ENCODE data around the gene ERMP1.

Gene ERMP1

DNA sequence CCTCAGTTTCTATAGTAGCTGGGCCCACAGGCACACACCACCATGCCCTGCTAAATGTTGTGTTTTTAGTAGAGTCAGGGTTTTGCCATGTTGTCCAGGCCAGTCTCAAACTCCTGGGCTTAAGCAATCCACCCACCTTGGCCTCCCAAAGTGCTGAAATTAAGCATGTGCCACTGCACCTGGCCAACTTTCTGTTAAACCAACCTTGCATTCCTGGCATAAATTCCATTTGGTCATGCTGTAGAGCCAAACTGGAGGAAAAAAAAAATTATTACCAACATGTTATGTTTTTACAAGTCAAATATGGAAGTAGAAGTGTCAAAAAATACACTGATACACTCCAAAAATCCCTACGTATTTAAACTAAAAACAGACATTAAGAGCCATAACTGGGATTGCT is 54.1 kb downstream of the ERMP1 start:
- DNase-seq = no peak

DNA sequence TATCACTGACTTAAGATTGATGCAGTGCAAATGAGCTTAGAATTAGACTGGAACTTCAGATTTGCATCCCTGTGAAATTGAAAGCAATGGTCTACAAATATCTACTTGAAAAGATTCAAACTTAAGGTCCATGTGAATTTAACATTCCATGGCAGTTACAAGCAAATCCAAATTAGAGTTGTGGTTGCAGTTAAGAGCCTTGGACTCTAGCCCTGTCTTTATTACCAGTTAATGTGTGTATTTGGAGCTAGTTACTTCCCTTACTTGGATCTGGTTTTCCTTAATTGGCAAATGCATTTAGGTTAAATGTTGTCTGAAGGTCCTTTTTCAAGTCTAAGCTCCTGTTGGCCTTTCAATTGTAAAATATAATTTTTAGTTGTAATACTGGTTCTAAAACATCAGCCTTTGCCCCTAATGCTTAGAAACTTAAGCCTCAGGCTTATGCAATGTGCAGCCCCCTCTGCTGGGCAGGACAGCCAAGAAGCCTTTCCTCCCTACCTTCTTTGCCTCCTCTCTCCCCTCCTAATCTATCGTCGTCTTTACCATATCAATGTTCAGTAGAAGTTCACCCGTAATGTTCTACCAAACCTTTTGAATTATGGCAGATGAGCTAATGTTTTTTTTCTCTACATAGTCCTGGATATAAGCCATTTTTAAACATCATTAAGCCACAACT is 59.5 kb downstream of the ERMP1 start:
- no peak for DNase-seq

DNA sequence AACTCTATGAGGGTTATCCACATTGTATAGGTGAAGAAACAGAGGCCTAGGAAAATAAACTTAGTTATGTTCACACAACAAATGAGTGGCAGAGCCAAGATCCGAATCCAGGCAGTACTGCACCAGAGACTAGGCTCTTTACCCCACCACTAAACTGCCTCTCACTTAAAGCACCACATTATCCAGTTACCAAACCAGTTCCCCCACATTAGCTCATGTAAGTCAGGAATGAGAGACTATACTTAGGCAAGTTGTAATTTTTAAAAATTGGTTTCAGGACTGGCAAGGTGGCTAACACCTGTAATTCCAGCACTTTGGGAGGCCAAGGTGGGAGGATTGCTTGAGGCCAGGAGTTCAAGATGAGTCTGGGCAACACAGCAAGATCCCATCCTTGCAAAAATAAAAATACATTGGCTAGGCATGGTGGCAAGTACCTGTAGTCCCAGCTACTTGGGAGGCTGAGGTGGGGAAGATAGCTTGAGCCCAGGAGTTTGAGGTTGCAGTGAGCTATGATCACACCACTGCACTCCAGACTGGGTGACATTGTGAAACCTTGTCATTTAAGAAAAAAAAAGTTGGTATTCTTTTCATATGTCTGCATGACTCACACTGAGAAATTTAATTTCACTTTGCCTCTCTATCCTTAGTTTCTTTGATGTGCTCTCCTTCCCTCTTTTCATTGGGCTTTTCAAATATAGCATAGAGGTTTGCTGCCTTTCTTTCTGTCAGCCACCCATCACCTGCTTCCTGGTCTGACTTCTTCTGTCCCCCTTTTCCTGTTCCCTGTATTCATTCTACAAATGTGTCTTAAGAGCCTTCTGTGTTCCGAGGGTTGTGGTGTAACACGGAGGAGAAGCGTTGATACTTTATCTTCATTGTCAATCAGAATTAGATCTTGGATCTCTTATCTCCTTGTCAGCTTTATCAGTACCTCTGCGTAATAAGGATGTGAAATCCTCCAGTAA is 64.7 kb downstream of the ERMP1 start:
- no peak for DNase-seq

DNA sequence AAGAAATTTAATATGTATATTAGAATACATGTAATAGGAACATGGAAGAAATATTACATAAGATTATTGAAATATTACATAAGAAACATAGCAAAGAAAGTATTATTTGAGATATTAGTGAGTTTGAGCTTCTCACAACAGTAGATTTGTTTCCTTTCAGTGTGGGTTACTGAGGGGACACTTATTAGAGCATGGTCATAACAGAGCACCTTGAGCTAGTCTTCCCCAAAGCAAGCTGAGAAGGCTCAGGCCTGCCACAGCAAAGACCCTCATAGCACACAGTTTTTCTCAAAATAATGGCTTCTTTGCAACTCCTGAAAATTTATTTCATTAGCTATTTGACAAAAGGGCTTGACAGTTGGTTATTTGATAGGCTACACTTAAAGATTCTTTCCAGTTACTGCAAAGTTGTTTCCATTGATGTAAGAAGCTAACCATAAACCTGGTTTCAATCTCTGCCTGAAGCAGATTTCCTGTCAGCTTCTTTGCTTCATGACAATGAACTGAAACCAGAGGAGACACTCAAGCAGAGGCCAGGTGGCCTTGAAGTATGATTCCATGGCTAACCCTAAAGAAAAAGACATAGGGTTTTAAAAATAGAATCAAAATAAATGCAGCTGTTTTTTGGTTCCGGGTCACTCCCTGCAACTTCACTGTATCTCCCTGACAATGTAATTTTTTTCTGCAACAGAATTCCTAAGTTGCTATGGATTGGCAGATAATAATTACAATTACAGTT is 68.6 kb downstream of the ERMP1 start:
- no peak for DNase-seq

GRCh38 chr9:5762421-5762820 is 70.5 kb downstream of the ERMP1 start:
- no peak for DNase-seq

- DNase-seq = no peak
These were observed 72.6 kb downstream of the ERMP1 start for GRCh38 chr9:5760338-5760737.

GRCh38 chr9:5756633-5757032 is 76.3 kb downstream of the ERMP1 start:
- DNase-seq = no peak

- DNase-seq = no peak
These were observed 82.3 kb downstream of the ERMP1 start for GRCh38 chr9:5750569-5750968.

DNA sequence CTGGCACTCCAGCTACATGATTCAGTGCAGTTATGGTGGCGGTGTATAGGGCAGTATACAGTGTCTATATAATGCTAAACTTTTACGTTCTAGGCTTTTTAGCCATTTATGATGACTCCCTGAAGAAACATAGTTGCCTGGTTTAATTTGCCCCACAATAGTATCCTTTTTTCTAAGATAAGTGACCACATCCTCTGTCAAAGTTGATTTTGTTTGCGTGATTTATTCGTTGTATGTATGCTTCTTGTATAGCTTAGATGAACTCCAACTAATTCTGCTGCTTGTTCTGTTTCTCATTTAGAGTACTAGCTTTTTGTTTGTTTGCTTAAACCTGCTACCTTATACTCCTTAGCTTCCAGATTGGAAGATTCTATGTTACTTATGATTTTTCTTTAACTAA is 83.6 kb downstream of the ERMP1 start:
- peak; percentile 83 for DNase-seq

DNA sequence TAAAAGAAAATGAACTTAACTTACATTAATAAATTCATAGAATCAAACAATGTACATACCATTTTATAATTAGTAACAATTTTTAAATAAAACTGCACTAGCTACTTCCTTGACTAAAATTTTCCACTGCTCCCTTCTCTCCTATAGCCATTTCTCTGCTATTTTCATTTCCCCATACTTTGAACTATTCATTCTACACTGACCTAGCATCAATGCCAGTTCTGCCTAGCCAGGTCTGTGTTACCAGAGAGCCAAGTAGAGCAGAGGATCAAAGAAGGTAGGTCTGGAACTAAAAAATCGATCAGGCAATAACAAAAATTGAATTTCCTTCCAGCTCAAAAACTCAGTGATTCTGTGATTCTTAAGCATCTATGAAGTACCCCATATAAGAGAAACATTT is 84.5 kb downstream of the ERMP1 start:
- no peak for DNase-seq

- DNase-seq = no peak
These were observed 89.8 kb downstream of the ERMP1 start for GRCh38 chr9:5743109-5743508.

- DNase-seq = no peak
These were observed 96.2 kb downstream of the ERMP1 start for GRCh38 chr9:5736563-5737346.

DNA sequence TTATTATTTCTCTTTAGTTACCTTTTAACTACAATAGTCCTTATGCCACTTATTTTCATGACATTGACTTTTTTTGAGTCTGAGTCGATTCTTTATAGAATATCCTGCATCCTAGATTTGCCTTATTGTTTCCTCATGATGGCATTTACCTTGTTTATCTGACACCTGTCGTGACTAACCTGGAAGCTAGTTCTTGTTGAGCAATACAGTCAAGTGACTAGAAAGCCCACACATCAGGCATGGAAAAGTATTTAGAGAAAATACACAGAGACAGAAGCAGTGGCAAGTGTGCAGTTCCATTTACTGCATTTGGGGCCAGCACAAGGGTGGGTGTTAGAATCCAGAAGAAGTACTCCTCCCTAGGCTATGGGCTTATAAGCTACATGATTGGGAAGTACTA is 97.8 kb downstream of the ERMP1 start:
- DNase-seq = no peak
